ENCODE measurements around the gene EVI5.

GRCh38 chr1:92488832-92489231 is 296.1 kb downstream of the EVI5 start:
- TF ChIP-seq EZH2phosphoT487 (IDR thresholded peaks at IDR 0.05; ENCODE audit: insufficient read depth, low read depth) (no peak), EZH2 (IDR thresholded peaks at IDR 0.05; ENCODE audit: insufficient read depth, poor library complexity, severe bottlenecking) (no peak)

Measured in GM23248 (cell line).